Gastrocnemius medialis (tissue), 4 donors: ENCODE results near the gene GTPBP6. TPM values are rescaled to one million over a fixed set of nuclear protein-coding genes. Genes with fewer than 3 reads are reported as not detected.

Experiments used
- ATAC-seq, 2 donors: fragments of 150-250 bp; one replicate each; pipeline ENCODE4 v1.9.1; 2016
- DNase-seq, 2 donors: peaks; one replicate each; pipeline ENCODE4 v3.0.0-alpha.2; 2019
- H3K27ac ChIP-seq, 4 donors: fragments of 200-600 bp; sonication (generic); 1 replicate in 1 of 4; 2 replicates in 3 of 4; pipeline ENCODE4 v1.5.1; 2016 to 2018; ENCODE audit warnings: mild to moderate bottlenecking in 2 of 4, moderate library complexity in 1 of 4
- H3K27me3 ChIP-seq, 3 donors: fragments of 200-600 bp; sonication (generic) in 2 of 3; 1 replicate in 1 of 3; 2 replicates in 2 of 3; pipeline versions ENCODE4 v1.5.1 to v1.6.0; 2016 to 2019; ENCODE audit warnings: mild to moderate bottlenecking in 1 of 3, moderate library complexity in 1 of 3
- H3K36me3 ChIP-seq, 2 donors: fragments of 200-600 bp; sonication (generic) in 1 of 2; one replicate each; pipeline ENCODE4 v1.5.1; 2017 to 2018
- H3K4me1 ChIP-seq, 2 donors: fragments of 200-600 bp; sonication (generic) in 1 of 2; one replicate each; pipeline ENCODE4 v1.5.1; 2016 to 2017; ENCODE audit warnings: mild to moderate bottlenecking in 2 of 2
- H3K4me3 ChIP-seq, 4 donors: fragments of 200-600 bp; sonication (generic) in 3 of 4; 1 replicate in 1 of 4; 2 replicates in 3 of 4; pipeline ENCODE4 v1.5.1; 2016 to 2019; ENCODE audit warnings: mild to moderate bottlenecking in 2 of 4
- H3K9me3 ChIP-seq, 3 donors: fragments of 200-600 bp; sonication (generic) in 2 of 3; 1 replicate in 1 of 3; 2 replicates in 2 of 3; pipeline ENCODE4 v1.5.1; 2016 to 2019
- CTCF ChIP-seq, 5 experiments: fragments of 450-650 bp in 3 of 5; fragments of 200-600 bp in 2 of 5; sonication (generic) in 2 of 5; IDR thresholded peaks in 4 of 5; conservative IDR thresholded peaks in 1 of 5; 1 replicate in 4 of 5; 2 replicates in 1 of 5; pipeline ENCODE4 v1.5.1; 2016 to 2019; ENCODE audit warnings: antibody characterized with exemption in 5 of 5, mild to moderate bottlenecking in 3 of 5, moderate library complexity in 3 of 5
- POLR2A ChIP-seq, 2 donors: fragments of 450-650 bp; IDR thresholded peaks; one replicate each; pipeline ENCODE4 v1.6.1; 2017; ENCODE audit warnings: antibody characterized with exemption in 2 of 2, mild to moderate bottlenecking in 2 of 2, moderate library complexity in 2 of 2
- in situ Hi-C, 4 donors: fragments of 200-750 bp; cut with MboI; loops; one replicate each; pipeline versions ENCODE4 v1.15.0 to v1.8.0; 2017; ENCODE audit warnings: low sequenced_read_pairs in 4 of 4
- intact Hi-C: fragments of 100-400 bp; cut with DNase I; formaldehyde crosslinking; loops from one replicate; pipeline ENCODE4 v1.15.1; 2023; ENCODE audit warnings: low total_unique reads
- total RNA-seq, 4 donors: library from RNA; depleted of rRNA; stranded (reverse); fragments of >200 nt; gene quantifications; one replicate each; pipeline versions ENCODE4 v1.1.0 to v1.2.3, GENCODE V29; 2016

The GTPBP6 gene
- total RNA-seq, 4 donors from 2014 or later: 40.1 to 79.4 (median 46.9) TPM

GRCh38 chrX:345020-345925, 26.7 kb upstream of the GTPBP6 start:
- TF ChIP-seq CTCF (IDR thresholded peaks at IDR 0.05 in 4 of 5, conservative IDR thresholded peaks at IDR 0.05 in 1 of 5) (no peak), POLR2A (IDR thresholded peaks at IDR 0.05) (no peak)
- Histone ChIP-seq H3K4me3 (no peak overlapping the region), H3K27me3 (no peaks in the 10 kb centered on the region), H3K27ac (no peak overlapping the region), H3K9me3 (no peaks in the 10 kb centered on the region), H3K4me1 (no peaks in the 10 kb centered on the region), H3K36me3 (peaks cover 0 to 22% of the 10 kb centered on the region in 2 donors)
- ATAC-seq (no peak), DNase-seq (peak in 1 of 2 donors; percentile 6)
- in situ Hi-C loops: no loop called here
- intact Hi-C loops: no loop called here

GRCh38 chrX:344371-344901, 25.8 kb upstream of the GTPBP6 start:
- Histone ChIP-seq H3K9me3 (no peaks in the 10 kb centered on the region), H3K27me3 (no peaks in the 10 kb centered on the region), H3K36me3 (peaks cover 0 to 22% of the 10 kb centered on the region in 2 donors), H3K4me3 (no peak overlapping the region), H3K27ac (no peak overlapping the region), H3K4me1 (no peaks in the 10 kb centered on the region)
- in situ Hi-C loops (no loop called here), intact Hi-C loops (no loop called here)
- DNase-seq (peak in 1 of 2 donors; percentile 5), ATAC-seq (no peak)
- TF ChIP-seq CTCF (IDR thresholded peaks at IDR 0.05 in 4 of 5, conservative IDR thresholded peaks at IDR 0.05 in 1 of 5) (no peak), POLR2A (IDR thresholded peaks at IDR 0.05) (no peak)

- no peaks in the 10 kb centered on the region for H3K9me3 ChIP-seq
- no peak for ATAC-seq
- intact Hi-C loops (no loop called here), in situ Hi-C loops (no loop called here)
- no peak for TF ChIP-seq POLR2A (IDR thresholded peaks at IDR 0.05)
- TF ChIP-seq CTCF (IDR thresholded peaks at IDR 0.05 in 4 of 5, conservative IDR thresholded peaks at IDR 0.05 in 1 of 5): no peak
- peak in 1 of 2 donors; percentile 10 for DNase-seq
- no peak overlapping the region for H3K27ac ChIP-seq
- H3K4me3 ChIP-seq: no peak overlapping the region
- no peaks in the 10 kb centered on the region for H3K27me3 ChIP-seq
- H3K4me1 ChIP-seq: no peaks in the 10 kb centered on the region
- H3K36me3 ChIP-seq: peaks cover 0 to 36% of the 10 kb centered on the region in 2 donors
These were observed 23.0 kb upstream of the GTPBP6 start for GRCh38 chrX:341541-342101.

- in situ Hi-C loops (no loop called here), intact Hi-C loops (no loop called here)
- peaks cover 0 to 37% of the 10 kb centered on the region in 2 donors for H3K36me3 ChIP-seq
- no peak overlapping the region for H3K27ac ChIP-seq
- DNase-seq (peak in 1 of 2 donors; percentile 2), ATAC-seq (no peak)
- H3K4me1 ChIP-seq: no peaks in the 10 kb centered on the region
- no peak overlapping the region for H3K4me3 ChIP-seq
- no peaks in the 10 kb centered on the region for H3K27me3 ChIP-seq
- no peak for TF ChIP-seq CTCF (IDR thresholded peaks at IDR 0.05 in 4 of 5, conservative IDR thresholded peaks at IDR 0.05 in 1 of 5)
- TF ChIP-seq POLR2A (IDR thresholded peaks at IDR 0.05): no peak
- no peaks in the 10 kb centered on the region for H3K9me3 ChIP-seq
These were observed 22.2 kb upstream of the GTPBP6 start for GRCh38 chrX:340641-341423.
